Measurements from ENCODE around the gene GALK1.

DNA sequence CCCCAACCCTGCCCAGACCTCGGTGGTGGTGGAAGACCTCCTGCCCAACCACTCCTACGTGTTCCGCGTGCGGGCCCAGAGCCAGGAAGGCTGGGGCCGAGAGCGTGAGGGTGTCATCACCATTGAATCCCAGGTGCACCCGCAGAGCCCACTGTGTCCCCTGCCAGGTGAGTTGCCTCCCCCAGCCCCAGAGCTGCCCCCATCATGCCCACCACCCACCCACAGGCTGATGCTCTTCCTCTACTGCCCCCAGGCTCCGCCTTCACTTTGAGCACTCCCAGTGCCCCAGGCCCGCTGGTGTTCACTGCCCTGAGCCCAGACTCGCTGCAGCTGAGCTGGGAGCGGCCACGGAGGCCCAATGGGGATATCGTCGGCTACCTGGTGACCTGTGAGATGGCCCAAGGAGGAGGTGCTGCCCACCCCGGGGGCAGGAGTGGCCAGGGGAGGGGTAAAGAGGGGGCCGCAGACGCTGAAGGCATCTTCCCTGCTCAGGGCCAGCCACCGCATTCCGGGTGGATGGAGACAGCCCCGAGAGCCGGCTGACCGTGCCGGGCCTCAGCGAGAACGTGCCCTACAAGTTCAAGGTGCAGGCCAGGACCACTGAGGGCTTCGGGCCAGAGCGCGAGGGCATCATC is 8.4 kb downstream of the GALK1 start:
- TF ChIP-seq, protein P1, sequence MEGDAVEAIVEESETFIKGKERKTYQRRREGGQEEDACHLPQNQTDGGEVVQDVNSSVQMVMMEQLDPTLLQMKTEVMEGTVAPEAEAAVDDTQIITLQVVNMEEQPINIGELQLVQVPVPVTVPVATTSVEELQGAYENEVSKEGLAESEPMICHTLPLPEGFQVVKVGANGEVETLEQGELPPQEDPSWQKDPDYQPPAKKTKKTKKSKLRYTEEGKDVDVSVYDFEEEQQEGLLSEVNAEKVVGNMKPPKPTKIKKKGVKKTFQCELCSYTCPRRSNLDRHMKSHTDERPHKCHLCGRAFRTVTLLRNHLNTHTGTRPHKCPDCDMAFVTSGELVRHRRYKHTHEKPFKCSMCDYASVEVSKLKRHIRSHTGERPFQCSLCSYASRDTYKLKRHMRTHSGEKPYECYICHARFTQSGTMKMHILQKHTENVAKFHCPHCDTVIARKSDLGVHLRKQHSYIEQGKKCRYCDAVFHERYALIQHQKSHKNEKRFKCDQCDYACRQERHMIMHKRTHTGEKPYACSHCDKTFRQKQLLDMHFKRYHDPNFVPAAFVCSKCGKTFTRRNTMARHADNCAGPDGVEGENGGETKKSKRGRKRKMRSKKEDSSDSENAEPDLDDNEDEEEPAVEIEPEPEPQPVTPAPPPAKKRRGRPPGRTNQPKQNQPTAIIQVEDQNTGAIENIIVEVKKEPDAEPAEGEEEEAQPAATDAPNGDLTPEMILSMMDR (IDR thresholded peaks at IDR 0.05), result no peak
- no peak for TF ChIP-seq ZFX (IDR thresholded peaks at IDR 0.05; ENCODE audit: borderline replicate concordance)

All from 22Rv1 (cell line).